ENCODE measurements around the gene PLA2G2A. TPM values are rescaled to one million over a fixed set of nuclear protein-coding genes. Genes with fewer than 3 reads are reported as not detected.

The PLA2G2A gene
- total RNA-seq, 1 donor: not detected

DNA sequence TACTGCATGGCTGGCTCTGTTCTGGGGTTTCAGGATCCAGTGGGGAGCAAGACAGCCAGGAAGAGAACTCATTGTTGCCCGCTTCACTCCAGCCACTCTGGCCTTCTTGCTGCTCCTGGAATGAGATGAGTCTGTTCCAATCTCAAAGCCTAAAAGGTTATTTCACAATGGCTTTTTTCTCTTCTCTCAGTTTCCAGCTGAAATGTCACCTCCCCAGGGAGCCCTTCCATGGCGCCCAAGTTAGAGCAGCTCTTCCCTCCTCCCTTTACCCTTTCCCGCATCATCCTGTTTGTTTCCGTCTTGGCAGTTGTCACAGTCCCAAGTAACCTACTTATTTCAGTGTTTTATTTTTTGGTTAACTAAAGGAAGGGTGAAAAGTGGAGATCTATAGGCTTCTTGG is 15.8 kb downstream of the PLA2G2A start:
- TF ChIP-seq, protein P1, sequence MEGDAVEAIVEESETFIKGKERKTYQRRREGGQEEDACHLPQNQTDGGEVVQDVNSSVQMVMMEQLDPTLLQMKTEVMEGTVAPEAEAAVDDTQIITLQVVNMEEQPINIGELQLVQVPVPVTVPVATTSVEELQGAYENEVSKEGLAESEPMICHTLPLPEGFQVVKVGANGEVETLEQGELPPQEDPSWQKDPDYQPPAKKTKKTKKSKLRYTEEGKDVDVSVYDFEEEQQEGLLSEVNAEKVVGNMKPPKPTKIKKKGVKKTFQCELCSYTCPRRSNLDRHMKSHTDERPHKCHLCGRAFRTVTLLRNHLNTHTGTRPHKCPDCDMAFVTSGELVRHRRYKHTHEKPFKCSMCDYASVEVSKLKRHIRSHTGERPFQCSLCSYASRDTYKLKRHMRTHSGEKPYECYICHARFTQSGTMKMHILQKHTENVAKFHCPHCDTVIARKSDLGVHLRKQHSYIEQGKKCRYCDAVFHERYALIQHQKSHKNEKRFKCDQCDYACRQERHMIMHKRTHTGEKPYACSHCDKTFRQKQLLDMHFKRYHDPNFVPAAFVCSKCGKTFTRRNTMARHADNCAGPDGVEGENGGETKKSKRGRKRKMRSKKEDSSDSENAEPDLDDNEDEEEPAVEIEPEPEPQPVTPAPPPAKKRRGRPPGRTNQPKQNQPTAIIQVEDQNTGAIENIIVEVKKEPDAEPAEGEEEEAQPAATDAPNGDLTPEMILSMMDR (IDR thresholded peaks at IDR 0.05; ENCODE audit: insufficient read depth, low read depth, low read length): no peak
- no peak overlapping the region for H3K4me3 ChIP-seq (ENCODE audit: low read depth, low read length)
- no peak for DNase-seq (ENCODE audit: low read depth)

DNA sequence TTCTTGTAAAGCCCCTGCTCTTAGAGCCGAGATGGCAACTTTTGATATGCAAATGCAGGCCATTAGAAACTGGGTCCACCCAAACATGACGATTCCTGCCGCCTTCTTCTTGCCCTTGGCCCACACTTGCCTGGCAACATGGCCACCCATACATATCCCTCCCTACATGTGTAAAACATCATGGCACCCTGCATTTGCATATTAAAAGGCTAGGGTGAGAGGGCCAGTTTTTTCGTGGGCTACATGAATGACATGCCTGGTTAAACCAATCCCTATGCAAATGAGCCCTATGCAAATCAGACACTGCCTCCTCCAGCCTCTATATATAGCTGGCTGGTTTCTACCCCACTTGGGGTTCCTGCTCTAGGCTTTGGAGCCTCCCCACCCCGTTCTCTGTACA is 18.8 kb downstream of the PLA2G2A start:
- no peak for DNase-seq (ENCODE audit: low read depth)
- TF ChIP-seq, protein P1 (IDR thresholded peaks at IDR 0.05; ENCODE audit: insufficient read depth, low read depth, low read length): no peak
- H3K4me3 ChIP-seq (ENCODE audit: low read depth, low read length): no peak overlapping the region

DNA sequence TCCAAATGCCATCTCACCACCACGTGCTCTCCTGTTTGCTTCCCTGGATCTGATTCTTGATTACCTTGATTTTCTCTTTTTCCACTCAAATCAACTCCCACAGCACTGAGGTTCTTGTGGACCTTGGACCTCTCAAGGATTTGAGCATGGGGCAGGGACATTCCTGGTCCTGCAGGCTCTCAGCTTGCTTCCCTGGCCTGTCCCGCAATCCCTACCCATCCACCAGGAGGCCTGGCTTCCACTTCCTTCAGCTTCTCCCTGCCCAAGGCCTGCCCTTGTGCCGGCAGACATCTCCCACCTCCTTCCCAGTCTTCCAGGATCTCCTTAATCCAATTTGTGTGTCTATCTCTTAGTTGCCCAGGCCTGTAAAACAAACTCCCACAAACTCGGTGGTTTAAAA is 21.6 kb downstream of the PLA2G2A start:
- TF ChIP-seq, protein P1 (IDR thresholded peaks at IDR 0.05; ENCODE audit: insufficient read depth, low read depth, low read length): peak; percentile 18
- no peak for DNase-seq (ENCODE audit: low read depth)
- H3K4me3 ChIP-seq (ENCODE audit: low read depth, low read length): no peak overlapping the region

DNA sequence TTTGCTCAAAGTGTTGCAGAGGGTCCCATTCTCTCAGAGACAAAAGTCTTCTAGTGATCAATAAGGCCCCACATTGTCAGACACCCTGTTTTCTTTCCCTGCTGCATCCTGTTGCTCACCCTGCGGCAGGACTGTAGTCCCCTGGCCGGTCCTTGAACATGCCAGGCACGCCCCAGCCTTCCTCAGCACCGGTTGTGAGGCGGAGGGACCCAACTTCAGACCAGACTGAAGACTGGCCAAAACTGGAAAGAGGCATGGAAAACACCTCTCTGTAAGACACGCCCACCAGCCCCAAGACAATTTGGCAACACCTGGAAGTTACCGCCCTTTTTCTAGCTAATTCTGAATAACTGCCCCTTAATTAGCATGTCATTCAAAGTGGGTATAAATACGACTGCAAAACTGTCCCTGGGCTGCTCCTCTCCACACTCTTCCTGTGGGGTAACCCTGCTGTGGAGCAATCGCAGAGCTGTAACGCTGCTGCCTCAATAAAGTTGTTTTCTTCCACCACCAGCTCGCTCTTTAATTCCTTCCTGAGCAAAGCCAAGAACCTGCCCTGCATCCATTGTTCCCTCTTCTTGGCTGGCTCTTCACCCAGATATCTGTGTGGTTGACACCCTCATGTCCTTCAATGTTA is 23.8 kb downstream of the PLA2G2A start:
- H3K4me3 ChIP-seq (ENCODE audit: low read depth, low read length): no peak overlapping the region
- TF ChIP-seq, protein P1 (IDR thresholded peaks at IDR 0.05; ENCODE audit: insufficient read depth, low read depth, low read length): no peak
- no peak for DNase-seq (ENCODE audit: low read depth)

DNA sequence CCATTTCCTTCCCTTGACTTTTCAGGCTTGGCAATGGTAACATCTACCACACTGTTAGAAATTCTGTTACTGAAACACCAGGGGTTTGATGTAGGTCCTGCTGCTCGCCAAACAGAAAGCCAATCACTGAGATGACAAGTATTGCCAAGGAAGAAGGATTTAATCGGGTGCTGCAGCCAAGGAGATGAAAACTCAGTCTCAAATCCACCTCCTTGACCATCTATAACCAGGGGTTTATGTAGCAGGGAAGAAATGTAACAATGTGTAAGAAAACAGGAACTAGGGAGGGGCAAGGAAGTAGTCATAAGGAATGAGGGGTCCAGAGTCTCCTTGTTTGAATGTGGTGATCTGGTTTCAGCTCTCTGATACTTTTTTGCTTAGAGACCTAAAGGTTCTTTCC is 25.4 kb downstream of the PLA2G2A start:
- H3K4me3 ChIP-seq (ENCODE audit: low read depth, low read length): no peak overlapping the region
- DNase-seq (ENCODE audit: low read depth): no peak
- TF ChIP-seq, protein P1 (IDR thresholded peaks at IDR 0.05; ENCODE audit: insufficient read depth, low read depth, low read length): no peak

DNA sequence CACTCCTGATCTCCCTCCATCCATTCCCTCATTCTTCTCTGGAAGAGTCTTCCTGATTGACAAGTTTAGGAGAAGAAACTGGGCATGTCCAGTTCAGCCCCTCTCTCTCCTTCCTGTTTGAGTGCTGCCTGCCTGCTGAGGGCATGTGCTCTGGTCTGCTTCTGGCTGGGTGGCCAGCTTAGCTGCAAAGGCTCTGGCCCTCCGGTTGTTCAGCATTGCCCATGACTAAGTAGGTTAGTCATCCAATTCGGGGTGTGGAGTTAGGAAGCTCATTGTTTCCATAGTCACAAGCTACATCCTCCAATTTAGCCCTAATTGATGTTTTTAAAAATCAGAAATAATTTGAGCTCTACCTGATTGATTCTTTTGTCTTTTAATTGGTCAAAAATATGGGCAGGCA is 30.4 kb downstream of the PLA2G2A start:
- H3K4me3 ChIP-seq (ENCODE audit: low read depth, low read length): no peak overlapping the region
- peak; percentile 16 for DNase-seq (ENCODE audit: low read depth)
- TF ChIP-seq, protein P1 (IDR thresholded peaks at IDR 0.05; ENCODE audit: insufficient read depth, low read depth, low read length): no peak

DNA sequence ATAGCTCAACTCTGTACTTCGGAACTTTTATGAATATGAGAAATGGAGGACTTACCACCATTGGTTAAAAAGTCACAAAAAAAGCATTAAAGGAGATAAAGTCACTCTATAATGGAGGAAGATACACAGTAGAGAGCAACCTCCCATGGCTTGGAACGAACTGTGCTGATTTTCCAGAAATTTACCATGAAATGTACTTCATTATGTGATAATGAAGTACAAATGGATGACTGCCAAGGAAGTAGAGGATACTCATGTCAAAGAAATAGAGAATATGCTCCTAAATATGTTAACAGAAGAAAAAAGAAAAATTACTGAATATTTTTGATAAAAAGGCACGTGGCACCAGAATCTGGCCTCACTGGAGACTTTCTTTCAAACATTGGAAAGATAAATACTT is 32.4 kb downstream of the PLA2G2A start:
- TF ChIP-seq, protein P1 (IDR thresholded peaks at IDR 0.05; ENCODE audit: insufficient read depth, low read depth, low read length): no peak
- H3K4me3 ChIP-seq (ENCODE audit: low read depth, low read length): no peak overlapping the region
- no peak for DNase-seq (ENCODE audit: low read depth)

Data from fibroblast of villous mesenchyme (primary cell).